ENCODE results near the gene PDZD2. TPM values are rescaled to one million over a fixed set of nuclear protein-coding genes. Genes with fewer than 3 reads are reported as not detected.
"Not testable (repeated sequence)": the region's sequence is repeated elsewhere in the genome, so short reads cannot be mapped to it uniquely, and the experiment has no call there.

PDZD2 gene
- total RNA-seq, 2 experiments from 2014 or later: 0.05 to 0.25 TPM

DNA sequence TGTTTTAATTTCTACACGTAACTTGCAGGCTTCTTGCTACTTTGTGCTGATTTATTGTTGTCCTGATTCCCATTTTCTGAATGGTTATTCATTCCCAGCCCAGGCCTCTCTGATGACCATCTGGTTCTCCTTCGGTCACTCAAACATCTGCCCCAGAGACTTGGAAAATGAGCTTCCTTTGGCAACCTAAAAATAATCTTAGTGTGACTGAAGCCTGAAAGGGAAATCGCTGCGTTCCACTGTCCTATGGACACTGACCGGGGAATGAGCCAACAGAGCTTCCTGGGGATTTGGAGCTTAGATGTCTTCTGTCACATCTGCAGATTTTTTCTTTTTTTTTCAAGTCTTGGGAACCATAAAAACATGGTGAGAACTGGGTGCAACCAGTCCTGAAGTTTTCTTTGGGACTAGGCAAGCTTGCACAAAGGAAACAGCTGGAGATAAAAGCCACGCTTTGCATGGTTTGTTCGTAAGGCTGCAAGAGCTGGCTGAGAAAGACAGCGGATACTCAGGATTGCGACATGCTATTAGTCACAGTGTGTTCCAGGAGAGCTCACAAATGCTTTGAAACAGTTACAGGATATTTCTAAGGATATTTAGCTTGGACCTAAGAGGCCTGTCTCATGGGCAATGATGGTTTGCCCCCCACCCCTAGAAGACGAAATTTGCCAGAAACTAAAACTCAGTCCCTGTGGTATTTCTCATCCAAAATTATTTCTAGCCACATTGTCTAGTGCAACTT, 389.0 kb downstream of the PDZD2 start:
- intact Hi-C loops (cut with micrococcal nuclease): no loop called here
- Mint-ChIP-seq H3K4me1 (ENCODE audit: low read depth) (peaks cover 7% of the 10 kb centered on the region), H3K27ac (no peak overlapping the region), H3K36me3 (ENCODE audit: low read depth) (no peaks in the 10 kb centered on the region), H3K4me3 (no peak overlapping the region), H3K27me3 (ENCODE audit: low read depth) (no peaks in the 10 kb centered on the region), H3K9me3 (no peaks in the 10 kb centered on the region)
- CTCF ChIA-PET: no interaction called here
- DNase-seq: no peak

DNA sequence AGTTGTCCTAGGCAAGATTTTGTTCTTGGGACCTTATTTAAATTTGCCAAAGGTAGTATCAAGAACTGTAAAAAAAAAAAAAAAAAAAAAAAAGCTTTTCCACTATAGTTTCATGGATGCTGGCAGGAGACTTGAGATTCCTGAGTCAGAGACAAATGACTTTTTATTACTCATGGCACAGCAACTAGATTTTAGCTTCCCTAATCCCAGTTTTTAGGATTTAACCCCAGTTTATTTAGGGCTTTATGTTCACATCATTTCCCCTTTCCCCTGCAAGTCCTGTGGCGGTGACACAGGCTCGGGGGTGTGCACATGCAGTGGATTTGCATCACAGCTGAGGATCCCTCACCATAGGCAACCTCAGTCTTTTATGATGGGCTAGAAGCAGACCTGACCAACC, 390.3 kb downstream of the PDZD2 start:
- no peak overlapping the region for H3K4me3 Mint-ChIP-seq
- no peaks in the 10 kb centered on the region for H3K9me3 Mint-ChIP-seq
- H3K36me3 Mint-ChIP-seq (ENCODE audit: low read depth): no peaks in the 10 kb centered on the region
- no peak overlapping the region for H3K27ac Mint-ChIP-seq
- peaks cover 18% of the 10 kb centered on the region for H3K4me1 Mint-ChIP-seq (ENCODE audit: low read depth)
- intact Hi-C loops (cut with micrococcal nuclease): no loop called here
- no peaks in the 10 kb centered on the region for H3K27me3 Mint-ChIP-seq (ENCODE audit: low read depth)
- DNase-seq: no peak
- CTCF ChIA-PET: interaction anchor here (0.6 kb wide), 1 partner anchor 101 kb away, joined by 4 read pairs; no protein-coding TSS in a partner anchor

DNA sequence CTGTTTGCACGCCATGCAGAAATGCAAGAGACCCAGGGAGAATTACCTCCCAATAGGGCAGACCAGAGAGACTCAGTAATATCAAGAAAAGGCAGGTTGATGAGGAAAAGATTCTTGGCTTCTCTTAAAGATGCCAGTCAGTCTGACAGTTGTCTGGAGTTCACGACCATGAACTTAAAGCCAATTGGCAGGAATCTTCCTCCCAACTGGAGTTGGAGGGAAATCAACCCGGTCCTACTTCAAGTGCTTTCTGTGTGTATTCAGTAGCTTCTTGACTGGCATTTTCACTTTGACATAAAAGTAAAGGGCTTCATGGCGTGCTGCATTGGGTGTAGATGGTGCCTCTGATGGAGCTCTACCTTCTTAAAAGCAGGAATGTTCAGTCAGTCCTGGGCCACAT, 390.9 kb downstream of the PDZD2 start:
- no peaks in the 10 kb centered on the region for H3K9me3 Mint-ChIP-seq
- H3K36me3 Mint-ChIP-seq (ENCODE audit: low read depth): no peaks in the 10 kb centered on the region
- no peak overlapping the region for H3K4me3 Mint-ChIP-seq
- no peaks in the 10 kb centered on the region for H3K27me3 Mint-ChIP-seq (ENCODE audit: low read depth)
- peaks cover 18% of the 10 kb centered on the region for H3K4me1 Mint-ChIP-seq (ENCODE audit: low read depth)
- intact Hi-C loops (cut with micrococcal nuclease): loop anchor here (5.0 kb wide), 1 partner anchor 183 kb away; no protein-coding TSS in a partner anchor
- H3K27ac Mint-ChIP-seq: no peak overlapping the region
- DNase-seq: no peak
- CTCF ChIA-PET: interaction anchor here (0.6 kb wide), 1 partner anchor 12 kb away, joined by 4 read pairs; no protein-coding TSS in a partner anchor

DNA sequence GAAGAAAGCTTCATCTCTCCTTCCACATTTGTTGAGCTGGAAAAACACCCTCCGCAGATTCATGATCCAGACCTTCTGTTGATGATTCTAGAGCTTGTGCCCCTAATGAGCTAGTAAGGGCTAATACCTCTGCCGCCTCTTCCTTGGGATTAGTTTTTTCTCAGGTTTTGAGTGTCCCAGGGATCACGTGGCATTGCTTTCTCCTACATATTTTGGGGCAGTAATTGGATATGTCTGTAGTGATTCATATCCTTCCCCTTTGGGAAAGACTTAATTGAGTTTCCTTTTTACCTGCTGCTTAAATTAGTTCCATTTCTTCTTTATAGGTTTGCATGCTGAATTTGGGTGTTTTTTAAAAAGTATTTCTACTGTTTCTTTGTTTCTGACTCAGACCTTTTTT, 391.3 kb downstream of the PDZD2 start:
- Mint-ChIP-seq H3K27ac (no peak overlapping the region), H3K27me3 (ENCODE audit: low read depth) (no peaks in the 10 kb centered on the region), H3K4me1 (ENCODE audit: low read depth) (peaks cover 18% of the 10 kb centered on the region), H3K36me3 (ENCODE audit: low read depth) (no peaks in the 10 kb centered on the region), H3K4me3 (no peak overlapping the region), H3K9me3 (no peaks in the 10 kb centered on the region)
- intact Hi-C loops (cut with micrococcal nuclease): loop anchor here (5.0 kb wide), 1 partner anchor 182 kb away; no protein-coding TSS in a partner anchor
- DNase-seq: no peak
- CTCF ChIA-PET: interaction anchor here (0.6 kb wide), 1 partner anchor 13 kb away, joined by 4 read pairs; no protein-coding TSS in a partner anchor

GRCh38 chr5:32030686-32031085, 391.8 kb downstream of the PDZD2 start:
- H3K27ac Mint-ChIP-seq: no peak overlapping the region
- intact Hi-C loops (cut with micrococcal nuclease): loop anchor here (5.0 kb wide), 1 partner anchor 182 kb away; no protein-coding TSS in a partner anchor
- CTCF ChIA-PET: no interaction called here
- peaks cover 18% of the 10 kb centered on the region for H3K4me1 Mint-ChIP-seq (ENCODE audit: low read depth)
- DNase-seq: no peak
- H3K4me3 Mint-ChIP-seq: no peak overlapping the region
- H3K9me3 Mint-ChIP-seq: no peaks in the 10 kb centered on the region
- no peaks in the 10 kb centered on the region for H3K36me3 Mint-ChIP-seq (ENCODE audit: low read depth)
- no peaks in the 10 kb centered on the region for H3K27me3 Mint-ChIP-seq (ENCODE audit: low read depth)

GRCh38 chr5:32031089-32031488, 392.2 kb downstream of the PDZD2 start:
- H3K27me3 Mint-ChIP-seq (ENCODE audit: low read depth): no peaks in the 10 kb centered on the region
- H3K36me3 Mint-ChIP-seq (ENCODE audit: low read depth): no peaks in the 10 kb centered on the region
- no peak for DNase-seq
- CTCF ChIA-PET: no interaction called here
- H3K27ac Mint-ChIP-seq: no peak overlapping the region
- H3K4me3 Mint-ChIP-seq: no peak overlapping the region
- H3K9me3 Mint-ChIP-seq: no peaks in the 10 kb centered on the region
- intact Hi-C loops (cut with micrococcal nuclease): loop anchor here (5.0 kb wide), 1 partner anchor 181 kb away; no protein-coding TSS in a partner anchor
- peaks cover 18% of the 10 kb centered on the region for H3K4me1 Mint-ChIP-seq (ENCODE audit: low read depth)

DNA sequence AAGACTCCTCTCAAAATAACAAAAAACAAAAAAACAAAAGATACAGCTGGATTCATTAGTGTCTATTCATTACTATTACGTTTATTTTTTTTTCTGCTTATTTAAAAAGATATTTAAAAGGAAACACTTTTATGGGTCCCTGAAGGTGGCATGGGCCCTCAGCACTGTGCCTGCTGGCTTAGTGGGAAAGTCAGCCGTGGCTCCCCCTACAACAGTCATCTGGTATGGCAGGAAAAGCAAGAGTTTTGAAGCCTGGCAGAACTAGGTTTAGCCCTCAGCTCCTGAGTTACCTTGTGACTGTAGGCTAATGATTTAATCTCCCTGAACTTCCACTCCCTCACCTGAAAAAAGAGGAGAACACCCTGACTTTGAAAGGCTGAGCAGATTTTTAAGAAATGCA, 399.6 kb downstream of the PDZD2 start:
- CTCF ChIA-PET: no interaction called here
- DNase-seq: no peak
- Mint-ChIP-seq H3K9me3 (no peaks in the 10 kb centered on the region), H3K27ac (no peak overlapping the region), H3K36me3 (ENCODE audit: low read depth) (no peaks in the 10 kb centered on the region), H3K27me3 (ENCODE audit: low read depth) (no peaks in the 10 kb centered on the region), H3K4me1 (ENCODE audit: low read depth) (peaks cover 5% of the 10 kb centered on the region), H3K4me3 (no peak overlapping the region)
- intact Hi-C loops (cut with micrococcal nuclease): no loop called here

DNA sequence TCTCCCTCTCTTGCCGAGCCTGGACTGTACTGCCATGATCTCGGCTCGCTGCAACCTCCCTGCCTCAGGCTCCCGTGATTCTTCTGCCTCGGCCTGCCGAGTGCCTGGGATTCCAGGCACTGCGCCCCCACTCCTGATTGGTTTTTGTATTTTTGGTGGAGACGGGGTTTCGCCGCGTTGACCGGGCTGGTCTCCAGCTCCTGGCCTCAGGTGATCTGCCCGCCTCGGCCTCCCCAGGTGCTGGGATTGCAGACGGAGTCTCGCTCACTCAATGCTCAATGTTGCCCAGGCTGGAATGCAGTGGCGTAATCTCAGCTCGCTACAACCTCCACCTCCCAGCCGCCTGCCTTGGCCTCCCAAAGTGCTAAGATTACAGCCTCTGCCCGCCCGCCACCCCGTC, 400.2 kb downstream of the PDZD2 start:
- H3K27me3 Mint-ChIP-seq (ENCODE audit: low read depth); H3K9me3 Mint-ChIP-seq; intact Hi-C loops (cut with micrococcal nuclease); H3K27ac Mint-ChIP-seq; DNase-seq; H3K36me3 Mint-ChIP-seq (ENCODE audit: low read depth); H3K4me3 Mint-ChIP-seq; CTCF ChIA-PET; H3K4me1 Mint-ChIP-seq (ENCODE audit: low read depth): not testable (repeated sequence)

DNA sequence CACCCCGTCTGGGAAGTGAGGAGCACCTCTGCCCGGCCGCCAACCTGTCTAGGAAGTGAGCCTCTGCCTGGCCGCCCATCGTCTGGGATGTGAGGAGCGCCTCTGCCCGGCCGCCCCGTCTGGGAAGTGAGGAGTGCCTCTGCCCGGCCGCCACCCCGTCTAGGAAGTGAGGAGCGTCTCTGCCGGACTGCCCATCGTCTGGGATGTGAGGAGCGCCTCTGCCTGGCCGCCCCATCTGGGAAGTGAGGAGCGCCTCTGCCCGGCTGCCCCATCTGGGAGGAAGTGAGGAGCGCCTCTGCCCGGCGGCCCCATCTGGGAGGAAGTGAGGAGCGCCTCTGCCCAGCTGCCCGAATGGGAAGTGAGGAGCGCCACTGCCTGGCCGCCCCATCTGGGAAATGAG, 400.7 kb downstream of the PDZD2 start:
- CTCF ChIA-PET; H3K9me3 Mint-ChIP-seq; H3K4me1 Mint-ChIP-seq (ENCODE audit: low read depth); DNase-seq; H3K4me3 Mint-ChIP-seq; H3K36me3 Mint-ChIP-seq (ENCODE audit: low read depth); H3K27me3 Mint-ChIP-seq (ENCODE audit: low read depth); H3K27ac Mint-ChIP-seq; intact Hi-C loops (cut with micrococcal nuclease): not testable (repeated sequence)

DNA sequence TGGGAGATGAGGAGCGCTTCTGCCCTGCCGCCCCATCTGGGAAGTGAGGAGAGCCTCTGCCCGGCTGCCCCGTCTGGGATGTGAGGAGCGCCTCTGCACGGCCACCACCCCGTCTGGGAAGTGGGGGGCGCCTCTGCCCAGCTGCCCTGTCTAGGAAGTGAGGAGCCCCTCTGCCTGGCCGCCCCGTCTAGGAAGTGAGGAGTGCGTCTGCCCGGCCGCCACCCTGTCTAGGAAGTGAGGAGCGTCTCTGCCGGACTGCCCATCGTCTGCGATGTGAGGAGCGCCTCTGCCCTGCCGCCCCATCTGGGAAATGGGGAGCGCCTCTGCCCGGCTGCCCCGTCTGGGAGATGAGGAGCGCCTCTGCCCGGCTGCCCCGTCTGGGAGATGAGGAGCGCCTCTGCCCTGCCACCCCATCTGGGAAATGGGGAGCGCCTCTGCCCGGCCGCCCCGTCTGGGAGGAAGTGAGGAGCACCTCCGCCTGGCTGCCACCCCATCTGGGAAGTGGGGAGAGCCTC, 401.3 kb downstream of the PDZD2 start:
- H3K27me3 Mint-ChIP-seq (ENCODE audit: low read depth); DNase-seq; H3K9me3 Mint-ChIP-seq; H3K4me3 Mint-ChIP-seq; H3K36me3 Mint-ChIP-seq (ENCODE audit: low read depth); H3K4me1 Mint-ChIP-seq (ENCODE audit: low read depth); intact Hi-C loops (cut with micrococcal nuclease); H3K27ac Mint-ChIP-seq; CTCF ChIA-PET: not testable (repeated sequence)

- no peaks in the 10 kb centered on the region for H3K27me3 Mint-ChIP-seq (ENCODE audit: low read depth)
- intact Hi-C loops (cut with micrococcal nuclease): no loop called here
- no peak overlapping the region for H3K4me3 Mint-ChIP-seq
- no peak for DNase-seq
- CTCF ChIA-PET: no interaction called here
- no peaks in the 10 kb centered on the region for H3K4me1 Mint-ChIP-seq (ENCODE audit: low read depth)
- no peaks in the 10 kb centered on the region for H3K36me3 Mint-ChIP-seq (ENCODE audit: low read depth)
- no peaks in the 10 kb centered on the region for H3K9me3 Mint-ChIP-seq
- H3K27ac Mint-ChIP-seq: no peak overlapping the region
Observed at GRCh38 chr5:32042551-32042961, 403.6 kb downstream of the PDZD2 start.

DNA sequence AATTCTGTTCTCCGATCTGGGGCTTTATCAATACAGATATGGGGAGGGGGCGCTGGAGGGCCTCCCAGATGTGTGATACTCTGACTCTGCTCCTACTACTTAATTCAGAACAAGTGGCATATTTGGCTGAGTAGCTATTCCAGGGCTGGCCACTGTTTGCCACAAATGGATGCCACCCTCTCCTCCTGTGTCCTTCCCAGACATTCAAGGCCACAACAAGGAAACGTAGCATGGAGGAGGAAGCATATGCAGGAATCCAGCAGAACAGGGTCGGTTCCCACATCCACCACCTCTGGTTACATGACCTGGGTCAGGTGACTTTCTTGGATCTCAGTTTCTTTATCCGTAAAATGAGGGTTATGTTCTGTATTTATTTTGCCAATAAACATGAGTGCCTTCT, 404.2 kb downstream of the PDZD2 start:
- no peaks in the 10 kb centered on the region for H3K4me1 Mint-ChIP-seq (ENCODE audit: low read depth)
- H3K9me3 Mint-ChIP-seq: no peaks in the 10 kb centered on the region
- CTCF ChIA-PET: no interaction called here
- no peak overlapping the region for H3K4me3 Mint-ChIP-seq
- H3K36me3 Mint-ChIP-seq (ENCODE audit: low read depth): no peaks in the 10 kb centered on the region
- no peak for DNase-seq
- intact Hi-C loops (cut with micrococcal nuclease): no loop called here
- no peaks in the 10 kb centered on the region for H3K27me3 Mint-ChIP-seq (ENCODE audit: low read depth)
- no peak overlapping the region for H3K27ac Mint-ChIP-seq

DNA sequence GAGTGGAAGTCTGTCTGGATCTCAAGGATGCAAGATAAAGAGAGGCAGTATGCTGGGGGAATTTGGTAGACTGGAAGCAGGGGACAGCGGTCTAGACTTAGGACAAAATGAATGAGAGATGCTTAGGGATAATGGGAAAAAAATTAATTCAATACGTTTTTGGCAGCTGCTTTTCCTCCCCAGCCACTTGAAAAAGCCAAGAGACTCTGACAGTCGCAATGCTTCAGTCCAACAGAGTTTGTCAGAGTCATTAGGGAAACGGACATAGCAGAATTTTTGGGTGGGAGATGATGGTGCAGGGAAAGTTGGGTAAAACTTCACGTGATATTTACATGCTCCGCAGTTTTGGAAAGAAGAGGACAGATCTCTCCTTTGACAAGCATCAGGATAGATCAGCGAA, 405.5 kb downstream of the PDZD2 start:
- Mint-ChIP-seq H3K36me3 (ENCODE audit: low read depth) (no peaks in the 10 kb centered on the region), H3K27me3 (ENCODE audit: low read depth) (no peaks in the 10 kb centered on the region), H3K9me3 (no peaks in the 10 kb centered on the region), H3K27ac (no peak overlapping the region), H3K4me1 (ENCODE audit: low read depth) (no peaks in the 10 kb centered on the region), H3K4me3 (no peak overlapping the region)
- CTCF ChIA-PET: no interaction called here
- no peak for DNase-seq
- intact Hi-C loops (cut with micrococcal nuclease): no loop called here
